BE2C (cell line): ENCODE data around the gene CCDC121.

ENCODE experiments used
- DNase-seq: peaks from one replicate; pipeline ENCODE4 v3.0.0-alpha.2; 2020
- H3K27me3 ChIP-seq: fragments of 250-450 bp; sonication (Bioruptor Pico); 2 replicates; pipeline ENCODE4 v1.5.1; 2020; ENCODE audit warnings: mild to moderate bottlenecking
- H3K36me3 ChIP-seq: fragments of 250-450 bp; sonication (Bioruptor Pico); 2 replicates; pipeline ENCODE4 v1.5.1; 2020; ENCODE audit warnings: mild to moderate bottlenecking
- H3K4me1 ChIP-seq: fragments of 250-450 bp; sonication (Bioruptor Pico); 2 replicates; pipeline ENCODE4 v1.5.1; 2020
- H3K4me3 ChIP-seq: 2 replicates; pipeline ENCODE4 v1.5.1; 2011; ENCODE audit warnings: low read depth, low read length
- H3K9me3 ChIP-seq: fragments of 250-450 bp; sonication (Bioruptor Pico); 2 replicates; pipeline ENCODE4 v1.5.1; 2020
- TF ChIP-seq, protein P1 (sequence below): IDR thresholded peaks from 2 replicates; pipeline ENCODE4 v1.5.1; 2012; ENCODE audit warnings: mild to moderate bottlenecking, low read depth, low read length

CCDC121 gene

DNA sequence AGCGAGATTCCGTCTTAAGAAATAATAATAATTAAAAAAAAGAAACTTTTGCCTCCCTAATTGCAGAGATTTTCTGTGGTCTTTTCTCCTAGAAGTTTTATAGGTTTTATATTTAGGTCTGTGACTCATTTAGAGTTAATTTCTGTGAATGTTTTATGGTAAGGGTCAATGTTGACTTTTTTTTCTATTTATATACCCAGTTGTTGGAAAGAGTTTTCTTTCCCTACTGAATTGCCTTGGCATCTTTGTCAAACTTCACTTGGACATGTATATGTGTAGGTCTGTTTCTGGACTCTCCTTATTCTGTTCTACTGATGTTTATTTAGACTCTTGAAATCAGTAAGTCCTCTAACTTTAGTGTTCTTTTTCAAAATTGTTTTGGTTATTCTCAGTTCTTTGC is 40.5 kb downstream of the CCDC121 start:
- Histone ChIP-seq H3K9me3 (no peaks in the 10 kb centered on the region), H3K4me1 (no peaks in the 10 kb centered on the region), H3K36me3 (no peaks in the 10 kb centered on the region), H3K27me3 (no peaks in the 10 kb centered on the region), H3K4me3 (no peak overlapping the region)
- DNase-seq: no peak
- TF ChIP-seq, protein P1, sequence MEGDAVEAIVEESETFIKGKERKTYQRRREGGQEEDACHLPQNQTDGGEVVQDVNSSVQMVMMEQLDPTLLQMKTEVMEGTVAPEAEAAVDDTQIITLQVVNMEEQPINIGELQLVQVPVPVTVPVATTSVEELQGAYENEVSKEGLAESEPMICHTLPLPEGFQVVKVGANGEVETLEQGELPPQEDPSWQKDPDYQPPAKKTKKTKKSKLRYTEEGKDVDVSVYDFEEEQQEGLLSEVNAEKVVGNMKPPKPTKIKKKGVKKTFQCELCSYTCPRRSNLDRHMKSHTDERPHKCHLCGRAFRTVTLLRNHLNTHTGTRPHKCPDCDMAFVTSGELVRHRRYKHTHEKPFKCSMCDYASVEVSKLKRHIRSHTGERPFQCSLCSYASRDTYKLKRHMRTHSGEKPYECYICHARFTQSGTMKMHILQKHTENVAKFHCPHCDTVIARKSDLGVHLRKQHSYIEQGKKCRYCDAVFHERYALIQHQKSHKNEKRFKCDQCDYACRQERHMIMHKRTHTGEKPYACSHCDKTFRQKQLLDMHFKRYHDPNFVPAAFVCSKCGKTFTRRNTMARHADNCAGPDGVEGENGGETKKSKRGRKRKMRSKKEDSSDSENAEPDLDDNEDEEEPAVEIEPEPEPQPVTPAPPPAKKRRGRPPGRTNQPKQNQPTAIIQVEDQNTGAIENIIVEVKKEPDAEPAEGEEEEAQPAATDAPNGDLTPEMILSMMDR: no peak

DNA sequence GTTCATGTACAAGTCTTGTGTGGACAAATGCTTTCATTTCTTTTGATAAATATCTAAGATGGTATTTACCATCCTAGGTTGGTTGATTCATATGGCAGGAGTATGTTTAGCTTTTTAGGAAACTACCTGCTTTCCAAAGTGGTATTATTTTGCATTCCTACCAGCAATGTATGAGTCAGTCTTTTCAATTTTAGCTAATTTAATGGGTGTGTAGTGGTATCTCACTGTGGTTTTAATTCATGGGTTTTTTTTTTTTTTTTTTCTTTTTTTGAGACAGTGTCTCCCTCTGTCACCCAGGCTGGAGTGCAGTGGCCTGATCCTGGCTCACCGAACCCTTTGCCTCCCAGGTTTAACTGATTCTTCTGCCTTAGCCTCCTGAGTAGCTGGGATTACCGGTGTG is 41.8 kb downstream of the CCDC121 start:
- no peaks in the 10 kb centered on the region for H3K9me3 ChIP-seq
- H3K27me3 ChIP-seq: no peaks in the 10 kb centered on the region
- DNase-seq: no peak
- H3K36me3 ChIP-seq: no peaks in the 10 kb centered on the region
- H3K4me3 ChIP-seq: no peak overlapping the region
- H3K4me1 ChIP-seq: peaks cover 4% of the 10 kb centered on the region; the same call in 1 of the 2 replicates
- TF ChIP-seq, protein P1: no peak

DNA sequence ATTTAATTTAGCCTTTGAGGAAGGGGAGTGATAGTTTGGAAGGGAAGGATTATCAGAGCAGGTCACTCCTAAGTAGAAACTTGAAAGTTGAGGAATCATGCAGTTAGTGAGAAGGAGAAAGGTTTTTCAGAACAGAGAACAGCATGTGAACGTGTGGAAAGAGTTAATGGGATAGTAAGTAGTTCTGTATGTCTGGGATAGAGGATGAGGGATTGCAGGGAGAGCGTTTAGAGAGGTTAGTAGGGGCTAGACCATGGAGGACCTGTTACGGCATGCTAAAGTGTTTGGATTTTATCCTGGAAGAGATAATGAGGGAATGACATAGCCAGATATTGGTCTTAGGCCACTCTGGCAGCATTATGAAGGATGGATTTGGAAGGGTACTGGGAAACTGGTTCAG is 44.2 kb downstream of the CCDC121 start:
- peaks cover 4% of the 10 kb centered on the region; the same call in 1 of the 2 replicates for H3K4me1 ChIP-seq
- no peaks in the 10 kb centered on the region for H3K27me3 ChIP-seq
- H3K36me3 ChIP-seq: no peaks in the 10 kb centered on the region
- DNase-seq: no peak
- no peaks in the 10 kb centered on the region for H3K9me3 ChIP-seq
- TF ChIP-seq, protein P1: no peak
- H3K4me3 ChIP-seq: peak overlapping the region; percentile 100

DNA sequence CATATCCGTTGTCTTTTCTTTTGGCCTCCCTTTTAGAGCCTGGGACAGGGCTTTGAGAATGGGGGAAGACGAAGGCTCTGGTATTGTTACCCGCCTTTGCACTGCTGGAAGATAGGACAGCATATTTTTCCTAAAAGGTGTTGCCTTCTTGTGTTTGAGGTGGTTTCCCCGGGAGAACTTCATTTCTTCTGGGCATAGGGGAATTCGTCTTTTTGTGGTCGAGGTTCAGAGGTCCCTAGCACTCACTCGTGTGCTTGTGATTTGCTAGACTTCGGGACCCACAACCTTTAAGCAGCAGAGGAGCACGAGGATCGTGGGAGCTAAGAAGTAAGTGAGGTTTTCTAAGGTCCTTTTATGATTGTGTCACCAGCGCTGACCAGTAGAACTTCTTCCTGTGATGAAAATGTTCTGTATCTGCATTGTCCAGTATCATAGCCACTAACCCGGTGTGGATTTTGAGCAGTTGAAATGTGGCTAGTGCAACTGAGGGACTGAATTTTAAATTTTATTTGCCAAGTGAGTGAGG is 45.4 kb downstream of the CCDC121 start:
- TF ChIP-seq, protein P1: no peak
- Histone ChIP-seq H3K4me1 (peaks cover 4% of the 10 kb centered on the region; the same call in 1 of the 2 replicates), H3K9me3 (no peaks in the 10 kb centered on the region), H3K4me3 (peak overlapping the region; percentile 100), H3K27me3 (no peaks in the 10 kb centered on the region), H3K36me3 (no peaks in the 10 kb centered on the region)
- DNase-seq: no peak

DNA sequence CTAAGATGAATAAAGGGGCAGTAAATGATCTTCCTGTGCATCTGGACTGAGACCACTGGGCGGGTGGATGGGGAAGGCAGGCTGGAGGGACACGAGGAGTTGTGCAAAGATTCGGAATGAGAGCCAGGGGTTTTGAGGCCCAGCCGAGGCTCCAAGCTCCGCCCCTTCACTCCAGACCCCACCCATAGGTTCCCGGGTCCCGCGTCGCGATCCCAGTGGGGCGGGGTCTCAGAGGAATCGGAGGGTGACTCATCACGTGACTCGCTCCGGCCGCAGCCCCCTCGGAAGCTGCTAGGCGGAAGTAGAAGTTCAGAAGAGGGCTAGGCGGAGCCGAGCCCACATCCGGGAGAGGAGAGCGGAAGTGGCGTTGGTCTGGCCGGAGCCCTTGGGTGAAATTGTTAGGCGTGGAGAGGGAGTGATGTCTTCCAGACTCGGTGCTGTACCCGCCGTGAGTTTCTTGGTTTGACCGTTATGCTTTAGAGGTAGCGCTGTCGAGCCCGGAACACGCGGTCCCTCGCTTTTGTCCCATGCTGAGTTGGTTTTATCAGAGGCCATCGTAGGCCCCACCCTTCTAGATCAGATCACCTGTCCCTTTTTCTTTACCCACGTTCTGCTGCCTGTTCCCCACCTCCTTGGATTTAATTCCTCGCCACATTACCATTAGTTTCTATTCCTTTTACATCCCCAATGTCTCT is 46.0 kb downstream of the CCDC121 start, which contains the start of gene ZNF512:
TSS of gene ZNF512 (plus strand) at position 348 of the 695 bp plus-strand sequence. CDS start at position 419, 71 bp downstream.
- no peaks in the 10 kb centered on the region for H3K36me3 ChIP-seq
- peak; percentile 99 for DNase-seq
- peaks cover 4% of the 10 kb centered on the region; the same call in 1 of the 2 replicates for H3K4me1 ChIP-seq
- H3K4me3 ChIP-seq: peak within 1 kb of the TSS; percentile 100
- no peaks in the 10 kb centered on the region for H3K27me3 ChIP-seq
- TF ChIP-seq, protein P1: no peak
- H3K9me3 ChIP-seq: no peaks in the 10 kb centered on the region

DNA sequence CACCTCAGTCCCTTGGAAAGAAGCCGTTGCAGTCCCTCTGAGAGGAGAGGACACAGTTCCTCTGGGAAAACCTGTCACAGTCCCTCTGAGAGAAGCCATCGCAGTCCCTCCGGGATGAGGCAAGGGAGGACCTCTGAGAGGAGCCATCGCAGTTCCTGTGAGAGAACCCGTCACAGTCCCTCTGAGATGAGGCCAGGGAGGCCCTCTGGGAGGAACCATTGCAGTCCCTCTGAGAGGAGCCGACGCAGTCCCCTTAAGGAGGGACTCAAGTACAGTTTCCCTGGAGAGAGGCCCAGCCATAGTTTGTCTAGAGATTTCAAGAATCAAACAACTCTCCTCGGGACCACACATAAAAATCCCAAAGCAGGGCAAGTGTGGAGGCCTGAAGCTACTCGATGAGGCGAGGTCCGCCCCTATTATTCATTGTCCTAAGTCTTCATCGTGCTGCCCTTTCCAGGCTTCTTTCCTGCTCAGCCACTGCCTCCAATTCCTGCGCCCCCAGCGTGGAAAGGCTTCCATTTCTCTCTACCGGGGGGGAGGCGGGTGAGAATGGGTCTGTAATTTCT is 46.6 kb downstream of the CCDC121 start:
- Histone ChIP-seq H3K27me3 (no peaks in the 10 kb centered on the region), H3K4me3 (peak overlapping the region; percentile 100), H3K36me3 (no peaks in the 10 kb centered on the region), H3K4me1 (peaks cover 4% of the 10 kb centered on the region; the same call in 1 of the 2 replicates), H3K9me3 (no peaks in the 10 kb centered on the region)
- no peak for DNase-seq
- TF ChIP-seq, protein P1: no peak
